ENCODE measurements around the gene CHST11.
"Not testable (repeated sequence)": the region's sequence is repeated elsewhere in the genome, so short reads cannot be mapped to it uniquely, and the experiment has no call there.

CHST11 gene

DNA sequence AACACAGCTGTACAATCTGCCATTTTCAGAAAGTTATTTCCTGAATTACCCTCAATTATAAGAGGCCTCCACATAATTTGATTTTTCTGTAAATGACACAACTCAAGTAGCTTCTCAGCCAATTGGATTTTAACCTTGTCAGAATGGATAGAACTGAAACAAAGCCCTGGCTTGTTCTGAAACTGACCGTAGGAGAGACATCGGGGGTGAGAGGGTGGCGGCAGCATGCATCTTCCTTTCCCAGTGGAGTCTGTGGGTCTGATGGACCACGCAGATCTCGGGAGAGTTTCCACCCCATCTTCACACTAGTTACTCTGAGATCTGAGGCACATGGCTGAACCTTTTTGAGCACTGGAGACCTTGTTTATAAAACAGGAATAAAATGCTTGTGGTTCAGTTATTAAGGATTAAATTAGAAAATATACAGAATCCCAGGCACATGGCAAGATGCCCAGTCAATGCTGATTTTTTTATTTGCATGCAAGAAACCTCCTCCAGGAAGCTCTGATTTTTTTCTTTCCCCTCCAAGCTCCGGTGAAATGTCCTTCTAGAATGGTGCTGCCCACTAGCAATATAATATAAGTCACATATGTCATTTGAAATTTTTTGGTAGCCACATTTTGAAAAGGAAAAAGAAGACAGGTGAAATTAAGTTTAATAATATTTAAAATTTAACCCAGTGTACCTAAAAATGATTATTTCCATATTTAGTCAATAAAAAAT, 153.9 kb downstream of the CHST11 start:
- no peaks in the 10 kb centered on the region for H3K36me3 ChIP-seq (ENCODE audit: control insufficient read depth, insufficient read depth, low read length)
- H3K4me1 ChIP-seq (ENCODE audit: control insufficient read depth, insufficient read depth, low read length), result peaks cover 6% of the 10 kb centered on the region
- H3K9me3 ChIP-seq (ENCODE audit: control insufficient read depth, insufficient read depth, low read depth, low read length), result peaks cover 4% of the 10 kb centered on the region; the same call in 1 of the 2 replicates
- no peak overlapping the region for H3K9ac ChIP-seq (ENCODE audit: low read length)
- no peaks in the 10 kb centered on the region for H3K27me3 ChIP-seq (ENCODE audit: control insufficient read depth, insufficient read depth, low read length)
- no peak overlapping the region for H3K4me3 ChIP-seq (ENCODE audit: low read depth, low read length)
- H3K27ac ChIP-seq (ENCODE audit: low read depth, low read length), result no peak overlapping the region

DNA sequence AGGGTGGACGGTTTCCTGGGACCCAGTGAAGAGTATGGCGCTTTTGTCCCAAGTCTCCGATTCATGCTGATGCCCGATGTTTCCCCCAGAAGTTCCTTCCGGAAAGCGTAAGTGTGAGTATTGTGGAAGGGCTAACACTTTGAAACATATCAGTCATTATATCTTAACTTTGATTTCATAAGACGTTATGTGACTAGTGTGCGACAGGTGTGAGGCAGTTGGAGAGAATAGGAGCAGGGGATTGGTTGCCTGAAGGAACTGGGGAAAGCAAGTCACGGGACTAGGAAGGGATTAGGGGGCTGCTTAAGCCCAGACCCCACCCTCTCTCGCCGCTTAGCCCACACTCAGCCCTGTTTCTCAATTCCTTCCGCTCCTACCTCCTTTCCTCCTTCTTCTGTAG, 154.9 kb downstream of the CHST11 start:
- peaks cover 4% of the 10 kb centered on the region; the same call in 1 of the 2 replicates for H3K9me3 ChIP-seq (ENCODE audit: control insufficient read depth, insufficient read depth, low read depth, low read length)
- no peaks in the 10 kb centered on the region for H3K36me3 ChIP-seq (ENCODE audit: control insufficient read depth, insufficient read depth, low read length)
- H3K9ac ChIP-seq (ENCODE audit: low read length), result no peak overlapping the region

GRCh38 chr12:104613372-104613771, 156.6 kb downstream of the CHST11 start:
- not testable (repeated sequence) for H3K4me1 ChIP-seq (ENCODE audit: control insufficient read depth, insufficient read depth, low read length); H3K9ac ChIP-seq (ENCODE audit: low read length); H3K27ac ChIP-seq (ENCODE audit: low read depth, low read length); H3K27me3 ChIP-seq (ENCODE audit: control insufficient read depth, insufficient read depth, low read length); H3K36me3 ChIP-seq (ENCODE audit: control insufficient read depth, insufficient read depth, low read length); H3K9me3 ChIP-seq (ENCODE audit: control insufficient read depth, insufficient read depth, low read depth, low read length); H3K4me3 ChIP-seq (ENCODE audit: low read depth, low read length)

More for the DNA sequence above, 154.9 kb downstream of the CHST11 start:
- Histone ChIP-seq H3K27ac (ENCODE audit: low read depth, low read length) (no peak overlapping the region), H3K27me3 (ENCODE audit: control insufficient read depth, insufficient read depth, low read length) (no peaks in the 10 kb centered on the region), H3K4me3 (ENCODE audit: low read depth, low read length) (no peak overlapping the region), H3K4me1 (ENCODE audit: control insufficient read depth, insufficient read depth, low read length) (no peaks in the 10 kb centered on the region; the same call in 1 of the 2 replicates)

DNA sequence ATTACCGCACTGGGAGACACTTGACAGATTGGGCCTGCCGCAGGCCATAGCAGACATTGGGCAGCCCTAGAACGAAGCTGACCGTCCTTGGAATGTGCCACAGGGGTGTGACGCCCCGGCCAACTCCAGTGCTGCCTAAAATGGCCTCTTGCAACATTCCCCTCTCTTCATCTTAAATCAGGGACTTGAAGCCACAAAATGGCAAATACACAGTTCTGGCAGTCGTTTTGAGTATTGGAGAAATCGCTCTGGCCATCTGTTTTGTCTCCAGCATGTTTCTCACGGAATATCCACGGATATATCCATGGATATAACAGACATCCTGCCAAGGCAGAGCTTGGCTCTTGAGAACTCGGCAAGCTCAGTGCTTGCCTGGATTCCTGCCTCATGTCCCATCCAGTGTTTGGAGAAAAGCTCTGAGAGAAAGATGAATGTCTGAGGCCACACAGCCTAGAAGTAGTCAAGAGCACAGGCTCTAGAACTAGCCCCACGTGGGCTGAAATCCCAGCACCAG, 158.4 kb downstream of the CHST11 start:
- no peak overlapping the region for H3K9ac ChIP-seq (ENCODE audit: low read length)
- no peaks in the 10 kb centered on the region for H3K36me3 ChIP-seq (ENCODE audit: control insufficient read depth, insufficient read depth, low read length)
- peaks cover 8% of the 10 kb centered on the region; the same call in 1 of the 2 replicates for H3K4me1 ChIP-seq (ENCODE audit: control insufficient read depth, insufficient read depth, low read length)
- no peak overlapping the region for H3K4me3 ChIP-seq (ENCODE audit: low read depth, low read length)
- H3K27me3 ChIP-seq (ENCODE audit: control insufficient read depth, insufficient read depth, low read length), result no peaks in the 10 kb centered on the region
- H3K9me3 ChIP-seq (ENCODE audit: control insufficient read depth, insufficient read depth, low read depth, low read length), result no peaks in the 10 kb centered on the region
- H3K27ac ChIP-seq (ENCODE audit: low read depth, low read length), result no peak overlapping the region

- H3K9ac ChIP-seq (ENCODE audit: low read length), result no peak overlapping the region
- no peaks in the 10 kb centered on the region for H3K36me3 ChIP-seq (ENCODE audit: control insufficient read depth, insufficient read depth, low read length)
- H3K4me3 ChIP-seq (ENCODE audit: low read depth, low read length), result no peak overlapping the region
- H3K27ac ChIP-seq (ENCODE audit: low read depth, low read length), result no peak overlapping the region
- H3K27me3 ChIP-seq (ENCODE audit: control insufficient read depth, insufficient read depth, low read length), result no peaks in the 10 kb centered on the region
- H3K4me1 ChIP-seq (ENCODE audit: control insufficient read depth, insufficient read depth, low read length), result peaks cover 18% of the 10 kb centered on the region; the same call in 1 of the 2 replicates
- H3K9me3 ChIP-seq (ENCODE audit: control insufficient read depth, insufficient read depth, low read depth, low read length), result no peaks in the 10 kb centered on the region
Observed at GRCh38 chr12:104618691-104619090, 161.9 kb downstream of the CHST11 start.

DNA sequence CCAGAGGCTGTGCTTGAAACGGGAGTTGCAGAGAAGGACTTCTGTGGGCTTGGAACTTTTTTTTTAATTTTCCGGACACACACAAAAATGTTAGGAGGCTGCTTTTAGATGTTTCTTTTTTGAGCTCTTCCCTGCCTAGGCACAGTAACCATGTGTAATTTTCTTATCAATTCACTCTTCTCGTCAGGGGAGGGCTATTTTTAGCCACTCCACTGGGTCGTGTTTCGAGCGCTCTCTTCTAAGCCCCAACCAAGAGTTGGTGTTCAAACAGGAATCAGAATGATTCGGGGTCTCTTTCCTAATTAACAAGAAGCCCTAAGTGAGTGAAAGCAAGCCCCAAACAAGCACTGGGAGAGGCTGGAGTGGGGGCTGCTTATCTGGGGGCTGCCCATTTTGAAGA, 162.6 kb downstream of the CHST11 start:
- peaks cover 24% of the 10 kb centered on the region for H3K4me1 ChIP-seq (ENCODE audit: control insufficient read depth, insufficient read depth, low read length)
- no peaks in the 10 kb centered on the region for H3K9me3 ChIP-seq (ENCODE audit: control insufficient read depth, insufficient read depth, low read depth, low read length)
- no peaks in the 10 kb centered on the region for H3K36me3 ChIP-seq (ENCODE audit: control insufficient read depth, insufficient read depth, low read length)
- H3K27ac ChIP-seq (ENCODE audit: low read depth, low read length), result no peak overlapping the region
- no peak overlapping the region for H3K9ac ChIP-seq (ENCODE audit: low read length)
- H3K4me3 ChIP-seq (ENCODE audit: low read depth, low read length), result no peak overlapping the region
- no peaks in the 10 kb centered on the region for H3K27me3 ChIP-seq (ENCODE audit: control insufficient read depth, insufficient read depth, low read length)

DNA sequence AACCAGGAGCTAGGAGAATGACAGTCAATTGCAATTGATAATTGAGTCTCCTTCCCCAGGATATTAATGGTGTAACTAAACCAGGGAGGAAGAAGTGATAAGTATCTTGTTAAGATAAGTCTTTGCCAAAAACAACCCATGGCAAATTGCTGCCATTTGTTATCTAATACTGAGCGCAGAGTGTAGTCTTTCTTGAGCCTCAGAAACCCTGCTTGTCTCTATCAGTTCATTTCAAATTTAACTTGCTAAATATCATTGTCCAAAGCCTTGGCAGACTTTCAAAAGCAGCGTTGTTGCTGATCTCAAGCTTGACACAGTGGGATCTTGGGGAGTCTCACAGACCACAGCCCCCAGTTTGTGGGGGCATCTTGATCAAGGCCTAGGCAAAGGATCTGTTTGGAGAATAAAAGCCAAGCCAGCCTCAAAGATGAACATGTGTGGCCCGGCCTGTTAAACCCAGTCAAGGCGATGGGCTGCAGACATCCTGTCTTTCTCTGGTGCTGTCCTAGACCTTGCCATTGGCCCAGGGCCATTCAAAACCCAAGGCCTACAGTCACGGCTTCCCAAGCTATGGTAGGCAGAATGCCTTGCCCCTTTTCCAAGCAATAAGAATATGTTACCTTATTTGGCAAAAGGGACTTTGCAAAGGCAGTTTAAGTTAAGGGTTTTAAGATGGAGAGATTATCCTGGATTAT, 164.2 kb downstream of the CHST11 start:
- Histone ChIP-seq H3K9ac (ENCODE audit: low read length) (no peak overlapping the region), H3K27ac (ENCODE audit: low read depth, low read length) (no peak overlapping the region), H3K4me1 (ENCODE audit: control insufficient read depth, insufficient read depth, low read length) (peaks cover 32% of the 10 kb centered on the region), H3K27me3 (ENCODE audit: control insufficient read depth, insufficient read depth, low read length) (no peaks in the 10 kb centered on the region), H3K4me3 (ENCODE audit: low read depth, low read length) (no peak overlapping the region), H3K36me3 (ENCODE audit: control insufficient read depth, insufficient read depth, low read length) (no peaks in the 10 kb centered on the region), H3K9me3 (ENCODE audit: control insufficient read depth, insufficient read depth, low read depth, low read length) (no peaks in the 10 kb centered on the region)

GRCh38 chr12:104622928-104623327, 166.2 kb downstream of the CHST11 start:
- no peak overlapping the region for H3K4me3 ChIP-seq (ENCODE audit: low read depth, low read length)
- H3K27ac ChIP-seq (ENCODE audit: low read depth, low read length), result no peak overlapping the region
- H3K27me3 ChIP-seq (ENCODE audit: control insufficient read depth, insufficient read depth, low read length), result no peaks in the 10 kb centered on the region
- no peaks in the 10 kb centered on the region for H3K36me3 ChIP-seq (ENCODE audit: control insufficient read depth, insufficient read depth, low read length)
- no peaks in the 10 kb centered on the region for H3K9me3 ChIP-seq (ENCODE audit: control insufficient read depth, insufficient read depth, low read depth, low read length)
- peaks cover 32% of the 10 kb centered on the region for H3K4me1 ChIP-seq (ENCODE audit: control insufficient read depth, insufficient read depth, low read length)
- no peak overlapping the region for H3K9ac ChIP-seq (ENCODE audit: low read length)

- Histone ChIP-seq H3K4me1 (ENCODE audit: control insufficient read depth, insufficient read depth, low read length) (peaks cover 30% of the 10 kb centered on the region), H3K27me3 (ENCODE audit: control insufficient read depth, insufficient read depth, low read length) (no peaks in the 10 kb centered on the region), H3K9me3 (ENCODE audit: control insufficient read depth, insufficient read depth, low read depth, low read length) (no peaks in the 10 kb centered on the region), H3K36me3 (ENCODE audit: control insufficient read depth, insufficient read depth, low read length) (no peaks in the 10 kb centered on the region), H3K27ac (ENCODE audit: low read depth, low read length) (no peak overlapping the region), H3K4me3 (ENCODE audit: low read depth, low read length) (no peak overlapping the region), H3K9ac (ENCODE audit: low read length) (no peak overlapping the region)
Observed at GRCh38 chr12:104623883-104624282, 167.1 kb downstream of the CHST11 start.

DNA sequence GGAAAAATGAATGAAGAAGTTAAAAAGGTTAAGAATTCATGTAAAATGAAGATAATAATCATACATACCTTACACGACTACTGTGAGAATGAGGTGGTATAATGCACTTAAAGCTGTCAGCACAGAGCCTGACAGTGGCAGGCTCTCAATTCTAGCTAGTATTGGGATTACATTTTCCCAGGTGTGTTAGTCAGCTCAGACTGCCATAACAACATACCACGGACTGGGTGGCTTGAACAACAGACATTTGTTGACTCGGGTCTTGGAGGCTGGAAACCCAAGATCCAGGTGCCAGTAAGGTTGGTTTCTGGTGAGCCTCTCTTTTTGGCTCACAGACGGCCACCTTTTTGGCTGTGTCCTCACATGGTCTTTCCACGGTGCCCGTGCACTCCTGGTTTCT, 167.8 kb downstream of the CHST11 start:
- Histone ChIP-seq H3K9ac (ENCODE audit: low read length) (no peak overlapping the region), H3K4me3 (ENCODE audit: low read depth, low read length) (no peak overlapping the region), H3K9me3 (ENCODE audit: control insufficient read depth, insufficient read depth, low read depth, low read length) (no peaks in the 10 kb centered on the region), H3K4me1 (ENCODE audit: control insufficient read depth, insufficient read depth, low read length) (peaks cover 24% of the 10 kb centered on the region), H3K36me3 (ENCODE audit: control insufficient read depth, insufficient read depth, low read length) (no peaks in the 10 kb centered on the region), H3K27me3 (ENCODE audit: control insufficient read depth, insufficient read depth, low read length) (no peaks in the 10 kb centered on the region), H3K27ac (ENCODE audit: low read depth, low read length) (no peak overlapping the region)

Data from HUES6 (cell line).